ENCODE results near the gene SENP1.

The SENP1 gene

DNA sequence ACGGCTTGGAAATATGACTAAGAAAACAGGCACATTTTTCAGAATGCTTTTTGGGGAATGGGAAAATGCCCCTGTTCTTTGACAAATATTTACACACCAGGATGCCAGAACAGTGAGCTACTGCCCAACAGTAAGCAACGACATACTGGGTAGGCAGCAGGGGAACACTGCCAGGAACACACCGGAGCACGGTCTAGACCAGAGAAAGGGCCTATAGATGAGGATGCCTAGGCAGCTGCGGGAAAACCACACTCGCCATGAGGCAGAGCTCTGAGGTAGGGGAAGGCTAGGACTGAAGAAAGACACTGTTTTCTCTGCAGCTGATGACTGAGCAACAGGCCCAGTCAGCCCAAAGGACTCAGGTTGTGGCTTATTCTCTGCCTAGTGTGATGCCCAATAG, 55.7 kb downstream of the SENP1 start:
- Histone ChIP-seq H4K91ac (ENCODE audit: low read depth, low read length) (no peak overlapping the region), H3K27ac (ENCODE audit: low read depth, low read length) (no peak overlapping the region), H3K9me3 (ENCODE audit: insufficient read depth, low read depth, low read length) (no peaks in the 10 kb centered on the region), H3K14ac (ENCODE audit: low read length) (no peak overlapping the region), H3K4me2 (ENCODE audit: low read length) (no peak overlapping the region), H2BK5ac (ENCODE audit: low read depth, low read length, poor library complexity) (no peak overlapping the region), H3K36me3 (ENCODE audit: control insufficient read depth in 1 of 2, insufficient read depth in 2 of 2, low read length in 2 of 2) (peaks cover under 1 to 8% of the 10 kb centered on the region in 2 experiments), H3K9ac (ENCODE audit: low read length) (no peak overlapping the region), H4K12ac (ENCODE audit: low read depth, low read length) (no peak overlapping the region), H3K79me2 (ENCODE audit: control insufficient read depth, insufficient read depth, low read length, poor library complexity) (no peaks in the 10 kb centered on the region), H2AFZ (ENCODE audit: insufficient read depth, low read length, poor library complexity) (no peak overlapping the region), H3K27me3 (ENCODE audit: insufficient read depth, low read length) (no peaks in the 10 kb centered on the region), H3K23ac (ENCODE audit: low read length) (no peak overlapping the region), H3K18ac (ENCODE audit: low read length) (no peak overlapping the region), H2BK120ac (ENCODE audit: insufficient read depth, low read length, poor library complexity) (no peak overlapping the region), H3K4ac (ENCODE audit: low read depth, low read length) (no peak overlapping the region), H3K4me1 (ENCODE audit: control insufficient read depth in 1 of 2, insufficient read depth in 2 of 2, low read length in 2 of 2) (no peaks in the 10 kb centered on the region), H3K4me3 (ENCODE audit: low read depth, low read length) (no peak overlapping the region), H2AK5ac (ENCODE audit: low read length) (no peak overlapping the region), H4K8ac (ENCODE audit: low read depth, low read length) (no peak overlapping the region), H3K79me1 (ENCODE audit: low read length) (no peaks in the 10 kb centered on the region), H2BK12ac (ENCODE audit: low read length) (no peak overlapping the region)
- WGBS (ENCODE audit: extremely low coverage, insufficient coverage, insufficient read length) = no CpG with 5 or more reads among the region's 6 CpGs
- DNase-seq = no peak

DNA sequence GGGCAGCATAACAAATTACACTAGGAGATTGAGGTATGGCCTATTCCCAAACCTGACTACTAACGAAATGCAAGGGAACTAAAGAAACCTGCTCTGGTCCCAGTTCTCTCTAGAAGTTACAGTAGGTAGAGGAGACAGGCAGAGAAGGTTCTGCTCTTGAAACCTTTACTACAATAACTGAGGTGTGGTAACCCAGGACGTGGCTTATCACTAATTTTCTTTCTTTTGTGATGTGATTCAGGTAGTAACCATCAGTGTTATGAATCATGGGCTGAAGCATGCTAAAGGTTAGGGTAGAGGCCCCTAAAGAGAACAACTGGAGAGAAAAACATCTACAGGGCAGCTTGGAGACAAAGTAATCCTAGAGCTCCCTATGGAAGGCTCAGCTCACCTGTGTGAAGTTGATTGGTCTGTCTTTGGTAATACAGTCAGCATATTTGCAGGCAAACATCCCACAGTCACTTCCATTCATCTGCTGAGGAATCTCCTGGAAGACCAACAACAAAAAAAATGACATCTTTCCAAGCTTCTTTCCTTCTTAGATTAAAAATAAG, 59.8 kb downstream of the SENP1 start:
- H3K4me1 ChIP-seq (ENCODE audit: control insufficient read depth in 1 of 2, insufficient read depth in 2 of 2, low read length in 2 of 2) = no peaks in the 10 kb centered on the region
- peaks cover 5 to 14% of the 10 kb centered on the region in 2 experiments for H3K36me3 ChIP-seq (ENCODE audit: control insufficient read depth in 1 of 2, insufficient read depth in 2 of 2, low read length in 2 of 2)
- no peak overlapping the region for H3K14ac ChIP-seq (ENCODE audit: low read length)
- no peak overlapping the region for H4K12ac ChIP-seq (ENCODE audit: low read depth, low read length)
- no peak overlapping the region for H3K4ac ChIP-seq (ENCODE audit: low read depth, low read length)
- no peak overlapping the region for H2BK120ac ChIP-seq (ENCODE audit: insufficient read depth, low read length, poor library complexity)
- H3K9ac ChIP-seq (ENCODE audit: low read length) = no peak overlapping the region
- no peak for DNase-seq
- H4K91ac ChIP-seq (ENCODE audit: low read depth, low read length) = no peak overlapping the region
- no peak overlapping the region for H2BK5ac ChIP-seq (ENCODE audit: low read depth, low read length, poor library complexity)
- H3K79me2 ChIP-seq (ENCODE audit: control insufficient read depth, insufficient read depth, low read length, poor library complexity) = no peaks in the 10 kb centered on the region
- no peak overlapping the region for H3K4me3 ChIP-seq (ENCODE audit: low read depth, low read length)
- no peak overlapping the region for H3K23ac ChIP-seq (ENCODE audit: low read length)
- no peak overlapping the region for H3K27ac ChIP-seq (ENCODE audit: low read depth, low read length)
- no peak overlapping the region for H2BK12ac ChIP-seq (ENCODE audit: low read length)
- no peak overlapping the region for H3K18ac ChIP-seq (ENCODE audit: low read length)
- no peak overlapping the region for H4K8ac ChIP-seq (ENCODE audit: low read depth, low read length)
- H3K79me1 ChIP-seq (ENCODE audit: low read length) = no peaks in the 10 kb centered on the region
- no peaks in the 10 kb centered on the region for H3K27me3 ChIP-seq (ENCODE audit: insufficient read depth, low read length)
- H3K9me3 ChIP-seq (ENCODE audit: insufficient read depth, low read depth, low read length) = no peaks in the 10 kb centered on the region
- no peak overlapping the region for H2AK5ac ChIP-seq (ENCODE audit: low read length)
- no peak overlapping the region for H2AFZ ChIP-seq (ENCODE audit: insufficient read depth, low read length, poor library complexity)
- WGBS (ENCODE audit: extremely low coverage, insufficient coverage, insufficient read length) = no CpG with 5 or more reads among the region's 2 CpGs
- H3K4me2 ChIP-seq (ENCODE audit: low read length) = no peak overlapping the region

DNA sequence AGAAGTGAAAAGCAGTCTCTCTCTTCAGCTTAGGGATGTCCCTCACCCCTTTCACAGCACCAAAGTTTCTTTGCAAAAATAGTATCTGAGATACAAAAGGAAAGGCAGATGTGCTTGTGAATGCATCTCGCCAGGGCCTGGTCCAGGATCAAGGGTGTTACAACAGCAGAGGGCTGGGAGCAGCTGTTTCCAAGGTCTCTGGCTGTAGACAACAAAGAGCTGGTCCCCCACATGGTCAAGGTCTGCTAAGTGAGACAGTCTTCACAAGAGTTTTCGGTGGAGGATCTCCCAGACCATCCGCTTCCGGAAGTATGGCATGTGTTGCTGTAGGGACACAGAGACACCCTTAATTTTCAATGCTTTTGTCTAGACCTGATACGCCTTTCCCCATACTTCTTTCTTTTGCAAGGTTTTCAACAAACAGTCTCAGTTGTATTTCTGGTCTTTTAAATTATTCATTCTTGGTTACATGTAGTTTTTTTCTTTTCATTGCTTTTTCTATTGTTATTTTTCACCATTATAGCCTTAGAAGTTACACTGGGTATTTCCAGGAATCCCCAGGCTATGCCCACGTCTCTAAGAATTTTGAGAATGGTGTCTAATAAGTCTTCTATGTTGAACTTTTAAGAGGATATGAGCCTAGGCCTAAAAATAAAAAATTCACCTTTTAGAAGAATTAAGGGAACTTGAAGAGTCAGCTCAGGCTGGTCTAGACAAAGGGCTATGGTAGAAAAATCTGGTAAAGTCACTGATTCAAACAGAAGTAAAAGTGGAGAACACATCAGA, 60.6 kb downstream of the SENP1 start:
- DNase-seq = no peak
- no CpG with 5 or more reads among the region's 6 CpGs for WGBS (ENCODE audit: extremely low coverage, insufficient coverage, insufficient read length)
- no peaks in the 10 kb centered on the region for H3K79me2 ChIP-seq (ENCODE audit: control insufficient read depth, insufficient read depth, low read length, poor library complexity)
- H2AK5ac ChIP-seq (ENCODE audit: low read length) = no peak overlapping the region
- no peak overlapping the region for H3K14ac ChIP-seq (ENCODE audit: low read length)
- H3K27ac ChIP-seq (ENCODE audit: low read depth, low read length) = no peak overlapping the region
- no peaks in the 10 kb centered on the region for H3K9me3 ChIP-seq (ENCODE audit: insufficient read depth, low read depth, low read length)
- no peak overlapping the region for H4K91ac ChIP-seq (ENCODE audit: low read depth, low read length)
- H3K9ac ChIP-seq (ENCODE audit: low read length) = no peak overlapping the region
- H2BK120ac ChIP-seq (ENCODE audit: insufficient read depth, low read length, poor library complexity) = no peak overlapping the region
- H3K4me2 ChIP-seq (ENCODE audit: low read length) = no peak overlapping the region
- H3K4me3 ChIP-seq (ENCODE audit: low read depth, low read length) = no peak overlapping the region
- peaks cover 5 to 14% of the 10 kb centered on the region in 2 experiments for H3K36me3 ChIP-seq (ENCODE audit: control insufficient read depth in 1 of 2, insufficient read depth in 2 of 2, low read length in 2 of 2)
- no peak overlapping the region for H2BK5ac ChIP-seq (ENCODE audit: low read depth, low read length, poor library complexity)
- no peaks in the 10 kb centered on the region for H3K79me1 ChIP-seq (ENCODE audit: low read length)
- no peak overlapping the region for H3K4ac ChIP-seq (ENCODE audit: low read depth, low read length)
- H4K12ac ChIP-seq (ENCODE audit: low read depth, low read length) = no peak overlapping the region
- H3K4me1 ChIP-seq (ENCODE audit: control insufficient read depth in 1 of 2, insufficient read depth in 2 of 2, low read length in 2 of 2) = no peaks in the 10 kb centered on the region
- H4K8ac ChIP-seq (ENCODE audit: low read depth, low read length) = no peak overlapping the region
- H3K18ac ChIP-seq (ENCODE audit: low read length) = no peak overlapping the region
- H2BK12ac ChIP-seq (ENCODE audit: low read length) = no peak overlapping the region
- H3K27me3 ChIP-seq (ENCODE audit: insufficient read depth, low read length) = no peaks in the 10 kb centered on the region
- no peak overlapping the region for H2AFZ ChIP-seq (ENCODE audit: insufficient read depth, low read length, poor library complexity)
- no peak overlapping the region for H3K23ac ChIP-seq (ENCODE audit: low read length)

DNA sequence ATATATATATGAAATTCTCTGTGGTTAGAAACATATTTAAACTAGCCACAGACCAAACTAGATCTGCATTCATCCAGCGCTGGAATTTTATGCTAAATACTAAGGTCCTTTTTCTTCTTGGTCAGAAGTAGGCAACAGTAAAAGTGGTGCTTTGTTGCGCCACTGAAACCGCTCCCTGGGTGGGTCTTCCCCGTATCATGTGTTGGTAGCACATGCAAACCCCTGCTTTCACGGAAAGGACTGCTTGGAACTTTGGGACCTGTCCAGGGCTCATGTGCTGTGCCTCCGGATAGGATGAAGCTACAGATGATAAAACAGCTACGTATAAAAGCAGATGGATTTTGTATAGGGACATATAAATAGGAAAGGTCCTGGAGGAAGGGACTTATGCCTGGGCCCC, 61.5 kb downstream of the SENP1 start:
- Histone ChIP-seq H3K4ac (ENCODE audit: low read depth, low read length) (no peak overlapping the region), H3K18ac (ENCODE audit: low read length) (no peak overlapping the region), H4K12ac (ENCODE audit: low read depth, low read length) (no peak overlapping the region), H3K27ac (ENCODE audit: low read depth, low read length) (no peak overlapping the region), H3K4me3 (ENCODE audit: low read depth, low read length) (no peak overlapping the region), H3K79me2 (ENCODE audit: control insufficient read depth, insufficient read depth, low read length, poor library complexity) (no peaks in the 10 kb centered on the region), H3K4me2 (ENCODE audit: low read length) (no peak overlapping the region), H2BK12ac (ENCODE audit: low read length) (no peak overlapping the region), H2AFZ (ENCODE audit: insufficient read depth, low read length, poor library complexity) (no peak overlapping the region), H2AK5ac (ENCODE audit: low read length) (no peak overlapping the region), H3K9me3 (ENCODE audit: insufficient read depth, low read depth, low read length) (no peaks in the 10 kb centered on the region), H3K36me3 (ENCODE audit: control insufficient read depth in 1 of 2, insufficient read depth in 2 of 2, low read length in 2 of 2) (peaks cover 5 to 14% of the 10 kb centered on the region in 2 experiments), H3K4me1 (ENCODE audit: control insufficient read depth in 1 of 2, insufficient read depth in 2 of 2, low read length in 2 of 2) (no peaks in the 10 kb centered on the region), H3K9ac (ENCODE audit: low read length) (no peak overlapping the region), H3K27me3 (ENCODE audit: insufficient read depth, low read length) (no peaks in the 10 kb centered on the region), H4K91ac (ENCODE audit: low read depth, low read length) (no peak overlapping the region), H2BK5ac (ENCODE audit: low read depth, low read length, poor library complexity) (no peak overlapping the region), H3K79me1 (ENCODE audit: low read length) (no peaks in the 10 kb centered on the region), H2BK120ac (ENCODE audit: insufficient read depth, low read length, poor library complexity) (no peak overlapping the region), H3K14ac (ENCODE audit: low read length) (no peak overlapping the region), H3K23ac (ENCODE audit: low read length) (no peak overlapping the region), H4K8ac (ENCODE audit: low read depth, low read length) (no peak overlapping the region)
- no CpG with 5 or more reads among the region's 7 CpGs for WGBS (ENCODE audit: extremely low coverage, insufficient coverage, insufficient read length)
- no peak for DNase-seq

Measured in trophoblast cell (in vitro differentiated cells and primary cell).